A549 (cell line): Measurements from ENCODE around the gene TIGD3. TPM values are rescaled to one million over a fixed set of nuclear protein-coding genes. Genes with fewer than 3 reads are reported as not detected.

Experiments used
- ATAC-seq, 2 experiments: fragments of 200-7000 bp in 1 of 2; fragments of >200 bp in 1 of 2; cut with Nextera tagmentation in 1 of 2; cut with Tn5 transposase in 1 of 2; 3 replicates each; pipeline versions ENCODE4 v1.8.0 to v1.9.1; 2018 to 2020; ENCODE audit warnings: mild to moderate bottlenecking in 1 of 2, moderate library complexity in 1 of 2
- CTCF ChIA-PET: fragments of 300-600 bp; sonication (Branson Sonifier 250); formaldehyde crosslinking; extraction: SDS; loops from one replicate; lab custom pipeline; 2021; ENCODE audit warnings: antibody characterized with exemption, inconsistent platforms; lab: Yijun Ruan, JAX
- POLR2A ChIA-PET: fragments of 350-600 bp; formaldehyde crosslinking; extraction: SDS; loops from one replicate; lab custom pipeline; 2021; ENCODE audit warnings: antibody characterized with exemption, inconsistent platforms; lab: Yijun Ruan, JAX
- DNase-seq, 2 experiments: peaks; one replicate each; pipeline versions ENCODE4 v3.0.0 to v3.0.0-alpha.2; 2011 to 2016; ENCODE audit warnings: low read depth in 1 of 2, low spot score in 1 of 2
- FAIRE-seq: peaks from 2 replicates; lab custom pipeline; 2011; peaks lifted over from hg19 to GRCh38; lab: Jason Lieb, UNC
- H3K27ac ChIP-seq, 2 experiments: fragments of >200 bp; sonication (Bioruptor Twin); formaldehyde crosslinking; 3 replicates each; pipeline ENCODE4 v1.5.1; 2016 to 2017
- H3K4me1 ChIP-seq: fragments of >200 bp; sonication (Bioruptor Twin); formaldehyde crosslinking; 3 replicates; pipeline ENCODE4 v1.6.1; 2016
- H3K4me2 ChIP-seq: fragments of >200 bp; sonication (Bioruptor Twin); formaldehyde crosslinking; 3 replicates; pipeline ENCODE4 v1.6.1; 2016
- H3K4me3 ChIP-seq: fragments of >200 bp; sonication (Bioruptor Twin); formaldehyde crosslinking; 3 replicates; pipeline ENCODE4 v1.5.1; 2016
- H3K9me3 ChIP-seq: fragments of >200 bp; sonication (Bioruptor Twin); formaldehyde crosslinking; 3 replicates; pipeline ENCODE4 v1.6.1; 2016
- ATOH8 ChIP-seq: fragments of 250-450 bp; sonication (Bioruptor Pico); IDR thresholded peaks from 2 replicates; pipeline ENCODE4 v1.5.0; 2020; ENCODE audit warnings: low read depth, mild to moderate bottlenecking, moderate library complexity
- BCL3 ChIP-seq: fragments of >200 bp; sonication (Bioruptor Twin); formaldehyde crosslinking; IDR thresholded peaks from 3 replicates; pipeline ENCODE4 v1.6.1; 2016
- BHLHE40 ChIP-seq: IDR thresholded peaks from 2 replicates; pipeline ENCODE4 v1.6.1; 2012; ENCODE audit warnings: low read depth, low read length, inconsistent platforms
- CBX2 ChIP-seq: fragments of 200-600 bp; sonication (generic); IDR thresholded peaks from 2 replicates; pipeline ENCODE4 v1.6.1; 2016; ENCODE audit warnings: low read depth, mild to moderate bottlenecking, borderline replicate concordance
- CBX8 ChIP-seq: fragments of 200-600 bp; sonication (generic); IDR thresholded peaks from 2 replicates; pipeline ENCODE4 v1.6.1; 2016
- CHD2 ChIP-seq: fragments of 150-350 bp; IDR thresholded peaks from 2 replicates; pipeline ENCODE4 v1.6.1; 2014; ENCODE audit warnings: low read length; ENCODE audit not compliant: partially characterized antibody
- CHD4 ChIP-seq: fragments of 200-600 bp; sonication (generic); IDR thresholded peaks from 2 replicates; pipeline ENCODE4 v1.6.1; 2016; ENCODE audit warnings: antibody characterized with exemption, mild to moderate bottlenecking, borderline replicate concordance
- CTCF ChIP-seq: fragments of >200 bp; sonication (Bioruptor Twin); formaldehyde crosslinking; IDR thresholded peaks from 3 replicates; pipeline ENCODE4 v1.5.1; 2016
- ESRRA ChIP-seq: fragments of 150-350 bp; IDR thresholded peaks from 2 replicates; pipeline ENCODE4 v1.6.1; 2014; ENCODE audit warnings: mild to moderate bottlenecking, low read length, borderline replicate concordance
- FOSB ChIP-seq: fragments of 250-450 bp; sonication (Bioruptor Pico); IDR thresholded peaks from 2 replicates; pipeline ENCODE4 v1.5.0; 2020; ENCODE audit warnings: mild to moderate bottlenecking, moderate library complexity
- FOSL2 ChIP-seq, 2 experiments: fragments of 450-650 bp in 1 of 2; fragments of >200 bp in 1 of 2; sonication (Bioruptor Twin) in 1 of 2; formaldehyde crosslinking; IDR thresholded peaks; 2 replicates each; pipeline versions ENCODE4 v1.5.0 to v1.6.1; 2016 to 2020; ENCODE audit warnings: mild to moderate bottlenecking in 1 of 2, moderate library complexity in 1 of 2
- GATA3 ChIP-seq: IDR thresholded peaks from 2 replicates; pipeline ENCODE4 v1.6.1; 2012; ENCODE audit warnings: borderline replicate concordance
- HDAC2 ChIP-seq: fragments of 200-600 bp; sonication (generic); IDR thresholded peaks from 2 replicates; pipeline ENCODE4 v1.6.1; 2016
- HEYL ChIP-seq: fragments of 250-450 bp; sonication (Bioruptor Pico); IDR thresholded peaks from 2 replicates; pipeline ENCODE4 v1.8.0; 2021; ENCODE audit warnings: mild to moderate bottlenecking, moderate library complexity
- MAFK ChIP-seq: fragments of 450-650 bp; IDR thresholded peaks from 2 replicates; pipeline ENCODE4 v1.6.1; 2014; ENCODE audit not compliant: partially characterized antibody
- MAZ ChIP-seq: fragments of 150-350 bp; IDR thresholded peaks from 2 replicates; pipeline ENCODE4 v1.6.1; 2014; ENCODE audit warnings: antibody characterized with exemption, low read depth, low read length, borderline replicate concordance
- MYC ChIP-seq: IDR thresholded peaks from 2 replicates; pipeline ENCODE4 v1.6.1; 2012; ENCODE audit warnings: mild to moderate bottlenecking, inconsistent platforms, low read length, improper control_type of control experiment, borderline replicate concordance
- NFE2L2 ChIP-seq: fragments of 150-350 bp; conservative IDR thresholded peaks from 2 replicates; pipeline ENCODE4 v1.6.1; 2014; ENCODE audit warnings: low read length
- PHF8 ChIP-seq: fragments of 200-600 bp; sonication (generic); IDR thresholded peaks from 2 replicates; pipeline ENCODE4 v1.6.1; 2016; ENCODE audit warnings: low read depth, mild to moderate bottlenecking, antibody characterized with exemption, moderate library complexity, borderline replicate concordance
- RAD21 ChIP-seq, 2 experiments: fragments of >200 bp in 1 of 2; sonication (Bioruptor Twin) in 1 of 2; formaldehyde crosslinking in 1 of 2; IDR thresholded peaks in 1 of 2; conservative IDR thresholded peaks in 1 of 2; 2 replicates in 1 of 2; 3 replicates in 1 of 2; pipeline ENCODE4 v1.6.1; 2012 to 2018; ENCODE audit warnings: inconsistent platforms in 1 of 2
- RARB ChIP-seq: fragments of 250-450 bp; sonication (Bioruptor Pico); IDR thresholded peaks from 2 replicates; pipeline ENCODE4 v1.8.0; 2021; ENCODE audit warnings: mild to moderate bottlenecking, moderate library complexity
- RCOR1 ChIP-seq: fragments of 150-350 bp; IDR thresholded peaks from 2 replicates; pipeline ENCODE4 v1.6.1; 2014; ENCODE audit warnings: antibody characterized with exemption, low read length, low read depth
- REST ChIP-seq: fragments of 200-600 bp; sonication (generic); IDR thresholded peaks from 2 replicates; pipeline ENCODE4 v1.6.1; 2016; ENCODE audit warnings: antibody characterized with exemption, mild to moderate bottlenecking, moderate library complexity
- RNF2 ChIP-seq: fragments of 200-600 bp; sonication (generic); IDR thresholded peaks from 2 replicates; pipeline ENCODE4 v1.6.1; 2016; ENCODE audit warnings: low read depth, mild to moderate bottlenecking, antibody characterized with exemption, moderate library complexity, borderline replicate concordance
- SMC3 ChIP-seq: fragments of >200 bp; sonication (Bioruptor Twin); formaldehyde crosslinking; IDR thresholded peaks from 3 replicates; pipeline ENCODE4 v1.6.1; 2018; ENCODE audit warnings: inconsistent platforms
- SREBF2 ChIP-seq: fragments of 450-650 bp; IDR thresholded peaks from 2 replicates; pipeline ENCODE4 v1.6.1; 2014; ENCODE audit warnings: mild to moderate bottlenecking, moderate library complexity
- TP53 ChIP-seq: fragments of 250-450 bp; sonication (Bioruptor Pico); IDR thresholded peaks from 2 replicates; pipeline ENCODE4 v1.5.0; 2021; ENCODE audit warnings: mild to moderate bottlenecking, moderate library complexity
- USF2 ChIP-seq: fragments of 450-650 bp; IDR thresholded peaks from 2 replicates; pipeline ENCODE4 v1.6.1; 2014; ENCODE audit warnings: antibody characterized with exemption
- ZC3H11A ChIP-seq: fragments of 450-650 bp; IDR thresholded peaks from 2 replicates; pipeline ENCODE4 v1.6.1; 2014; ENCODE audit warnings: antibody characterized with exemption, mild to moderate bottlenecking
- ZFP36 ChIP-seq: fragments of 450-650 bp; IDR thresholded peaks from 2 replicates; pipeline ENCODE4 v1.6.1; 2014; ENCODE audit warnings: borderline replicate concordance; ENCODE audit not compliant: partially characterized antibody
- ZNF302 ChIP-seq: fragments of 250-450 bp; sonication (Bioruptor Pico); IDR thresholded peaks from 2 replicates; pipeline ENCODE4 v1.9.0; 2021; ENCODE audit warnings: inconsistent platforms, mild to moderate bottlenecking, moderate library complexity
- WGBS: methylation state at CpG from one replicate; pipeline ENCODE4 v1.1.6; 2017; ENCODE audit errors: missing lambda C conversion rate; 5-methylcytosine and 5-hydroxymethylcytosine counted together
- polyA plus RNA-seq, 4 experiments: library from polyadenylated mRNA; depleted of rRNA in 3 of 4; stranded (reverse); fragments of >200 nt; fragmentation: RNase III in 1 of 4; extraction: RNeasy Plus Mini Kit Qiagen cat#74134 plus additional on column Dnase treatment in 1 of 4; gene quantifications; 2 replicates in 3 of 4; 3 replicates in 1 of 4; pipeline ENCODE4 v1.2.3, GENCODE V29; 2011 to 2017

The TIGD3 gene
- polyA plus RNA-seq, 2 of the 4 experiments (the other 2 are of a cell fraction) = 0.37 to 0.66 TPM

GRCh38 chr11:65382033-65382803 is 27.7 kb downstream of the TIGD3 start, which contains the start of gene SLC25A45:
TSS of gene SLC25A45 (minus strand) at chr11:65382646. CDS start at chr11:65381951, 695 bp downstream.
- peak; percentile 88 to 90 for ATAC-seq
- ChIA-PET CTCF (interaction anchor here (0.6 to 14.2 kb wide), 26 partner anchors 8 to 133 kb away, joined by 3 to 208 read pairs (median 4); partner anchors contain the start of genes CDC42EP2, MALAT1 and NEAT1), POLR2A (interaction anchor here (0.6 to 2.5 kb wide), 12 partner anchors 11 to 125 kb away, joined by 3 to 17 read pairs (median 5); partner anchors contain the start of gene NEAT1)
- no peaks in the 10 kb centered on the region for H3K9me3 ChIP-seq
- H3K4me3 ChIP-seq = peak within 1 kb of the TSS; percentile 46
- DNase-seq = peak; percentile 78 to 98
- H3K4me1 ChIP-seq = peaks cover 80% of the 10 kb centered on the region
- peak within 1 kb of the TSS; percentile 93 to 99 for H3K27ac ChIP-seq
- peak; percentile 36 for FAIRE-seq
- WGBS = 1% methylated on average over 20 of the region's 27 CpGs
- H3K4me2 ChIP-seq = peak within 1 kb of the TSS; percentile 93
- TF ChIP-seq MYC (peak; percentile 83; the same call in 1 of the 2 replicates), BCL3 (peak; percentile 15; the same call in 1 of the 3 replicates), MAZ (no peak), ATOH8 (0 out of 2 replicates have a peak, but pooled peaks have one; percentile 30), GATA3 (peak; percentile 56; the same call in 1 of the 2 replicates), CBX8 (no peak), FOSB (CRISPR knock-in tag) (peak; percentile 88), SREBF2 (no peak), TP53 (CRISPR knock-in tag) (no peak), PHF8 (peak; percentile 24; the same call in 1 of the 2 replicates), BHLHE40 (peak; percentile 74), NFE2L2 (no peak), HEYL (CRISPR knock-in tag) (no peak), ESRRA (0 out of 2 replicates have a peak, but pooled peaks have one; percentile 33), FOSL2 (IDR thresholded peaks at IDR 0.05) (peak; percentile 92), FOSL2 (CRISPR knock-in tag; IDR thresholded peaks at IDR 0.05) (peak; percentile 100), REST (no peak), RNF2 (no peak), CHD4 (no peak), CHD2 (no peak), RCOR1 (no peak), USF2 (peak; percentile 26; the same call in 1 of the 2 replicates), ZFP36 (no peak), ZC3H11A (no peak), RAD21 (conservative IDR thresholded peaks at IDR 0.05 in 1 of 2, IDR thresholded peaks at IDR 0.05 in 1 of 2) (peak; percentile 75 to 81), HDAC2 (no peak), CTCF (peak; percentile 52; the same call in 2 of the 3 replicates), SMC3 (peak; percentile 65), ZNF302 (CRISPR knock-in tag) (no peak), MAFK (no peak), CBX2 (no peak), RARB (CRISPR knock-in tag) (peak; percentile 63; the same call in 1 of the 2 replicates)
